ENCODE data around the gene ABCC3. TPM values are rescaled to one million over a fixed set of nuclear protein-coding genes. Genes with fewer than 3 reads are reported as not detected.
A peak's percentile ranks its signal among the peaks of the same experiment; 100 is the strongest.

The ABCC3 gene
- total RNA-seq, 1 donor from 2014 or later: 5.4 TPM

DNA sequence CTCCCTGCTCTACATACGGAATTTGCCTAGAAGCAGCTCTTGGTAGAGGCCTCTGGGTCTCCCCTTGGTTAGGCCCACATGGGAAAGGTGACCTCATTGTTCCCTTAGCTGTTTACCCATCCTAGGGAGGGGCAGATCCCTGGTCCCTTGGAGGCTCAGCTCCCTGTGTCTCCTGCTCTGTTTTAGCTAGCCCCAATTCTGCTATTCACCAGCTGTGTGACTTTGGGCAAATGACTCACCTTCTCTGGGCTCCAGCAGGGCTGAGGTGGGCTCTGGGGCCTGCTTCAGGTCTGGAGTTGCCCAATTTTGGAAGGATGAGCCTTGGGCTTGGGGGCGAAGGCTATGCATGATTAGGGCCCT, 3.9 kb downstream of the ABCC3 start:
- intact Hi-C loops (cut with DNase I): no loop called here
- DNase-seq (ENCODE audit: low spot score): no peak
- ATAC-seq: no peak

- ATAC-seq (peak; percentile 84), DNase-seq (ENCODE audit: low spot score) (peak; percentile 91)
- intact Hi-C loops (cut with DNase I): no loop called here
Observed at GRCh38 chr17:50638966-50639713, 4.5 kb downstream of the ABCC3 start.

GRCh38 chr17:50640686-50641351, 6.1 kb downstream of the ABCC3 start:
- DNase-seq (ENCODE audit: low spot score): no peak
- ATAC-seq: peak; percentile 54
- intact Hi-C loops (cut with DNase I): no loop called here

DNA sequence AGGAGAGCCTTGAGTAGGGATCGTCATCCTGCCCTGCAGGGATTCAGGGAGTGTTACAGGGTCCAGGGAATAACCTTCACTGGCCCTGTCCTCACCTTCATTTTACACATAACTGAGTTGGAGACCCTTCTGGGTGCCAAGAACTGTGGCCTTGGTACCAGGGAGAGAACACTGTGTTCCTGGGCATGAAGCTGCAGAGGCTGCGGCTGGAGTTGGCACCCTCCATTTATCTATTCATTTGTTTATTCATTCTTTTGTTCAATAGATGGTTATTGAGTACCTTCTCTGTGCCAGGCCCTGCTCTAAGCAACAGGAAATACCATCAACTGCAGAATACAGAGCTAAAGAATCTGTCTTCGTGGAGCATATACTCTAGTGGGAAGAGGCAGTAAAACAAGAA, 6.7 kb downstream of the ABCC3 start:
- intact Hi-C loops (cut with DNase I): no loop called here
- DNase-seq (ENCODE audit: low spot score): no peak
- ATAC-seq: no peak

DNA sequence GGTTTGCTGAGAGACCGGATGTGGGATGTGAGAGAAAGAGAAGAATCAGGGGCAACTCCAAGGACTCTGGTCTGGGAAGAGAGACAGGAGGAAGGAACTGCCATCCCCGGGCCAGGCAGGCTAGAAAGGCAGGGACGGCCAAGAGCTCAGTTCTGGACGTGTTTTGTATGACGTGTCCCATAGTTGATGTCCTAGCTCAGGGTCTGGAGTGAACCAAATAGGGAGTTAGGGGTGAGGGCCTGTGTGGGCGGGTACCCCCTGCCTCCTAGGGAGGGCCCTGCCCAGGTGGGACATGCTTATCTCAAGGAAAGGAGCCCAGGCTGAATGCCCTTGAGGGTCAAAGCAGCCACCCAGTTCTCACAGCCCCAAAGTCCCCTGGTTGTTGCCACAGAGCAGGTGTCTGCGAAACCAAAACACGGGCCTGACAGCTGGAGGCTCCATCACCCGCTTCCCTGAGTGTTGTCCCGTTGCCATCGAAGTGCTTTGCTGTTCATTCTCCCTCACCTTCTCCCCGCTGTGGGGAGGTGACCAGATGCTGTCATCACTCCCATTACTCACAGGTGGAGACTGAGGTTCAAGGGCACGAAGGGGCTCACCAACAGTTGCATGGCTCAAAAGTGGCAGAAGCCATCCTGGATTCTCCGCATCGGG, 7.5 kb downstream of the ABCC3 start:
- intact Hi-C loops (cut with DNase I): no loop called here
- DNase-seq (ENCODE audit: low spot score) (no peak), ATAC-seq (no peak)

DNA sequence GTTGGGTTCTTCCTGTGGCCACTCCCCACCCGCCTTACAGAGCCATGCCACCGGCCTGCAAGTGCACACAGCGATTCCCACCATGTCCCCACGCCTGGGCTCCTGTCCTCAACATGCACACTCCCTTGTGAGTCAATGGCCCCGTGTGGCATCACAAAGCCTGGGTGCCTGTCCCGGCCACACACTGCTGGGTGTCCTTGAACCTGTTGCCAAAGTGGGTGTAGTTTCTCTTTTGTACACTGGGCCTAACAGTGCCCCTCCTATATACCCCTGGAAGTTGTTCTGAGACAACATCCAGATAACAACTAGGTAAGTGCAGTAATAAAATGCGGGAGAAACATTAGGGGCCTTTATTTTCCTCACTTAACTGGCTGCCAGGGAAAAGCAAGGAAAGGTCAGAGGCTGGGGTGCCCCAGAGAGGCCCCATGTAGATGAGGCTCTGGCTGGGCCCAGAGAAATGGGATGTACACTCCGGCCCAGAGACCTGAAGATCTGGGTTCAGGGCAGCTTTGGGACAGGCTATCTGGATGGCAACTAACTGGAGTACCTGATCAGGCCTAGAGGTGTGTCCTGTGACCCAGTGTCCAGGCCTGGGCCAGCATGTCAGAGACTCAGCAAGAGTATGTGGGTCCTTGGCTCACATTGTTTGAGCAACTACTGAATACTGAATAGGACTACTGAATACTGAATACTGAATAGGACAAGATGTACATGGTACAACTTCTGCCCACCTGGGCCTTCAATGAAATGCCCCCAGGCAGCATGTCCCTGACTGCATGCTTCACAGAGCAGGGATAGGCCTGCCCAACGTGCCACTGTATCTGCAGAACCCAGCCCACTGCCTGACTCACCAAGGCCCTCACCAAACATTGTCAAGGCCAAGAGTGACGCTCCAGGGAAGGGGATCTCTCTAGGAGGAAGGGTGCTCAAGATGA, 8.3 kb downstream of the ABCC3 start:
- intact Hi-C loops (cut with DNase I): no loop called here
- DNase-seq (ENCODE audit: low spot score) (no peak), ATAC-seq (no peak)

- ATAC-seq: no peak
- DNase-seq (ENCODE audit: low spot score): no peak
- intact Hi-C loops (cut with DNase I): no loop called here
Observed at GRCh38 chr17:50645748-50646682, 11.3 kb downstream of the ABCC3 start.

GRCh38 chr17:50647187-50647586, 12.5 kb downstream of the ABCC3 start:
- DNase-seq (ENCODE audit: low spot score) (no peak), ATAC-seq (no peak)
- intact Hi-C loops (cut with DNase I): no loop called here

- DNase-seq (ENCODE audit: low spot score): no peak
- intact Hi-C loops (cut with DNase I): no loop called here
- no peak for ATAC-seq
Observed at GRCh38 chr17:50649042-50649908, 14.6 kb downstream of the ABCC3 start.

DNA sequence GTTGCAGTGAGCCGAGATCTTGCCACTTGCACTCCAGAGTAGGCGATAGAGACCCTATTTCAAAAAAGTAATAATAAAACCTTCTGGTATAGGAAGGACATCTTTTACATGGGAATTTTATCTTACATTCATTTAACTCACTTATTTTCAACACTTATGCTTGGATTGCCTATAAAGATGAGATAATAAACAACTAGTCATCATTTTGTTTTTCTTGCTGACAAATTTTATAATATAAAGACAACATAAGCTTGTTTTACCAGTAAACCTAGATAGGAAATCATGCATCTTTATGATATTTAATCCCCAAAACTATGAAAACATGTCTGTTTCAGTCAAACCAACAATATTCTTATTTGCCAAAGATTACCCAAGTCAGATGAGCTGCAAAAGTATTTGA, 17.0 kb downstream of the ABCC3 start:
- ATAC-seq: no peak
- intact Hi-C loops (cut with DNase I): no loop called here
- no peak for DNase-seq (ENCODE audit: low spot score)

GRCh38 chr17:50653738-50654137, 19.1 kb downstream of the ABCC3 start:
- DNase-seq (ENCODE audit: low spot score) (no peak), ATAC-seq (no peak)
- intact Hi-C loops (cut with DNase I): no loop called here

DNA sequence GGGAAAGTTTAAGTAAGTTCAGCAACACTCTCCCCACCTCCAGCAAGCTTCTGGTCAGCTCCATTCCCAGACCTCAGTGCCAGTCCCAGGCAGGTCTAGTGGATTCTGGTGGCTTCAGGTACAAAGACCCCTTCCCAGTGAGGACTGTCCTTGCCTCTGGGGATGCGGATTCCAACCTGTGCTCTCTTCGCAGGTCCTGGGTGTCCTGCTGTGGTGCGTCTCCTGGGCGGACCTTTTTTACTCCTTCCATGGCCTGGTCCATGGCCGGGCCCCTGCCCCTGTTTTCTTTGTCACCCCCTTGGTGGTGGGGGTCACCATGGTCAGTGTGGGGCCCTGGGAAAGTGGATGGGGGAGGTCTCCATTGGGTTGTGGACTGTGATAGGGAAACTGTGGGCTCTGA, 21.8 kb downstream of the ABCC3 start:
- intact Hi-C loops (cut with DNase I): no loop called here
- DNase-seq (ENCODE audit: low spot score) (no peak), ATAC-seq (no peak)

- intact Hi-C loops (cut with DNase I): no loop called here
- DNase-seq (ENCODE audit: low spot score) (no peak), ATAC-seq (no peak)
Observed at GRCh38 chr17:50657054-50657453, 22.4 kb downstream of the ABCC3 start.

- intact Hi-C loops (cut with DNase I): no loop called here
Observed at GRCh38 chr17:50657627-50658026, 22.9 kb downstream of the ABCC3 start.

DNA sequence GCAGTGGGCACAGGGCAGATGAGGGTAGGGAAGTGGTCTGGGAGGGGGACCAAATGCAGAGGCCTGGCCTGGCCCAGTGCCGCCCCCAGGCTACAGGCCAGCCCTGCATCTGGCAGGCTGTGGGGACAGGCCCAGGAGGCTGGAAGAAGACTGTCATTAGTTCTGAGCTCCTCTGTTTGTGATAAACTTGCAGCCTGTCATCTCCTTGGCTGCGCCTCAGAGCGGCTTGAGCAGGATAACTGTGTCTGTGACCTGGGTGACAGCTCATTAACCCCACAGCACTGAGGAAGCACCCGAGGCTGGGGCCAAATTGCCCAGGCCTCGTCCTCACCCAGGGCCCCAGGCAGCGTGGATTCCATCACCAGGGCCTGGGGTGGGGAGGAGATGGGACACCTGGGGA, 23.9 kb downstream of the ABCC3 start:
- DNase-seq (ENCODE audit: low spot score) (no peak), ATAC-seq (no peak)
- intact Hi-C loops (cut with DNase I): no loop called here

More at GRCh38 chr17:50657627-50658026, 22.9 kb downstream of the ABCC3 start:
- no peak for DNase-seq (ENCODE audit: low spot score)
- ATAC-seq: no peak

GRCh38 chr17:50659179-50659578, 24.5 kb downstream of the ABCC3 start:
- ATAC-seq: no peak
- intact Hi-C loops (cut with DNase I): no loop called here
- no peak for DNase-seq (ENCODE audit: low spot score)
